Upper lobe of left lung (tissue), 6 donors: ENCODE measurements around the gene STXBP3. TPM values are rescaled to one million over a fixed set of nuclear protein-coding genes. Genes with fewer than 3 reads are reported as not detected.

Experiments
- ATAC-seq, 2 donors: fragments of 200-7000 bp; cut with Tn5 transposase; one replicate each; pipeline ENCODE4 v1.9.1; 2022; ENCODE audit warnings: mild to moderate bottlenecking in 2 of 2, moderate library complexity in 2 of 2; ENCODE audit not compliant: low FRiP score in 2 of 2
- DNase-seq, 2 donors: peaks; one replicate each; pipeline ENCODE4 v3.0.0-alpha.2; 2019 to 2020
- H3K27ac ChIP-seq, 4 donors: fragments of 200-600 bp; sonication (generic); one replicate each; pipeline ENCODE4 v1.5.1; 2016 to 2019
- H3K27me3 ChIP-seq, 4 donors: fragments of 200-600 bp; sonication (generic); one replicate each; pipeline ENCODE4 v1.5.1; 2017 to 2019
- H3K36me3 ChIP-seq, 4 donors: fragments of 200-600 bp; sonication (generic); one replicate each; pipeline ENCODE4 v1.5.1; 2016 to 2019
- H3K4me1 ChIP-seq, 4 donors: fragments of 200-600 bp; sonication (generic); one replicate each; pipeline ENCODE4 v1.5.1; 2018 to 2019
- H3K4me3 ChIP-seq, 4 donors: fragments of 200-600 bp; sonication (generic); one replicate each; pipeline ENCODE4 v1.5.1; 2017 to 2019; ENCODE audit warnings: mild to moderate bottlenecking in 2 of 4, moderate library complexity in 1 of 4
- H3K9me3 ChIP-seq, 4 donors: fragments of 200-600 bp; sonication (generic); one replicate each; pipeline ENCODE4 v1.5.1; 2018 to 2019
- EP300 ChIP-seq, 4 donors: sonication (generic); formaldehyde crosslinking; IDR thresholded peaks; one replicate each; pipeline ENCODE4 v1.5.1; 2017; ENCODE audit warnings: antibody characterized with exemption in 4 of 4, control low read depth in 2 of 4
- POLR2A ChIP-seq, 4 donors: fragments of 450-650 bp; IDR thresholded peaks; one replicate each; pipeline ENCODE4 v1.5.1; 2016 to 2017; ENCODE audit warnings: antibody characterized with exemption in 4 of 4, mild to moderate bottlenecking in 2 of 4
- POLR2AphosphoS5 ChIP-seq, 2 donors: sonication (generic); formaldehyde crosslinking; IDR thresholded peaks; one replicate each; pipeline ENCODE4 v1.5.1; 2017; ENCODE audit warnings: antibody characterized with exemption in 2 of 2
- WGBS, 2 donors: methylation state at CpG; one replicate each; pipeline ENCODE4 v1.1.5; 2017 to 2018; 5-methylcytosine and 5-hydroxymethylcytosine counted together
- total RNA-seq, 6 donors: library from RNA; depleted of rRNA in 4 of 6; stranded (reverse); fragments of >200 nt in 4 of 6; gene quantifications; one replicate each; pipeline versions ENCODE4 v1.1.0 to v1.2.1, GENCODE V29; 2016 to 2021
- TF ChIP-seq, protein P1 (sequence below), 6 experiments: fragments of 450-650 bp in 4 of 6; fragments of 200-600 bp in 2 of 6; sonication (generic) in 2 of 6; IDR thresholded peaks; one replicate each; pipeline ENCODE4 v1.5.1; 2016 to 2019; ENCODE audit warnings: antibody characterized with exemption in 6 of 6
- donor health status: DM: no; HTN: no; CAD: no; lungs with moderate emphysema.
- donor health status: DM: no; HTN: yes; CAD: no; lungs with severe emphysema.

The STXBP3 gene
- total RNA-seq, 6 donors from 2014 or later = 41.8 to 84.1 (median 55.8) TPM

GRCh38 chr1:108826081-108826635 lies 79.7 kb downstream of the STXBP3 start:
- no peak for TF ChIP-seq POLR2AphosphoS5 (IDR thresholded peaks at IDR 0.05)
- no peak for TF ChIP-seq POLR2A (IDR thresholded peaks at IDR 0.05)
- TF ChIP-seq EP300 (IDR thresholded peaks at IDR 0.05) = no peak
- TF ChIP-seq, protein P1, sequence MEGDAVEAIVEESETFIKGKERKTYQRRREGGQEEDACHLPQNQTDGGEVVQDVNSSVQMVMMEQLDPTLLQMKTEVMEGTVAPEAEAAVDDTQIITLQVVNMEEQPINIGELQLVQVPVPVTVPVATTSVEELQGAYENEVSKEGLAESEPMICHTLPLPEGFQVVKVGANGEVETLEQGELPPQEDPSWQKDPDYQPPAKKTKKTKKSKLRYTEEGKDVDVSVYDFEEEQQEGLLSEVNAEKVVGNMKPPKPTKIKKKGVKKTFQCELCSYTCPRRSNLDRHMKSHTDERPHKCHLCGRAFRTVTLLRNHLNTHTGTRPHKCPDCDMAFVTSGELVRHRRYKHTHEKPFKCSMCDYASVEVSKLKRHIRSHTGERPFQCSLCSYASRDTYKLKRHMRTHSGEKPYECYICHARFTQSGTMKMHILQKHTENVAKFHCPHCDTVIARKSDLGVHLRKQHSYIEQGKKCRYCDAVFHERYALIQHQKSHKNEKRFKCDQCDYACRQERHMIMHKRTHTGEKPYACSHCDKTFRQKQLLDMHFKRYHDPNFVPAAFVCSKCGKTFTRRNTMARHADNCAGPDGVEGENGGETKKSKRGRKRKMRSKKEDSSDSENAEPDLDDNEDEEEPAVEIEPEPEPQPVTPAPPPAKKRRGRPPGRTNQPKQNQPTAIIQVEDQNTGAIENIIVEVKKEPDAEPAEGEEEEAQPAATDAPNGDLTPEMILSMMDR (IDR thresholded peaks at IDR 0.05) = no peak
- H3K27ac ChIP-seq = no peak overlapping the region
- H3K9me3 ChIP-seq = no peaks in the 10 kb centered on the region
- DNase-seq (no peak), ATAC-seq (no peak)
- H3K4me3 ChIP-seq = no peak overlapping the region
- 91 to 93% methylated on average over 3 of the region's 3 CpGs for WGBS, 2 donors
- H3K4me1 ChIP-seq = peaks cover 8 to 19% (median 13%) of the 10 kb centered on the region in 4 donors
- H3K36me3 ChIP-seq = no peaks in the 10 kb centered on the region
- no peaks in the 10 kb centered on the region for H3K27me3 ChIP-seq

GRCh38 chr1:108828074-108828961 lies 81.8 kb downstream of the STXBP3 start:
- Histone ChIP-seq H3K4me1 (peaks cover 15 to 19% (median 17%) of the 10 kb centered on the region in 4 donors), H3K9me3 (no peaks in the 10 kb centered on the region), H3K27ac (peak overlapping the region; percentile 57 to 78 (median 76)), H3K27me3 (no peaks in the 10 kb centered on the region), H3K36me3 (no peaks in the 10 kb centered on the region), H3K4me3 (no peak overlapping the region)
- TF ChIP-seq POLR2AphosphoS5 (IDR thresholded peaks at IDR 0.05) (peak; percentile 48 to 77), EP300 (IDR thresholded peaks at IDR 0.05) (peak in 2 of 4 donors; percentile 3 to 47), POLR2A (IDR thresholded peaks at IDR 0.05) (peak in 1 of 4 donors; percentile 20)
- TF ChIP-seq, protein P1 (IDR thresholded peaks at IDR 0.05) = peak; percentile 53 to 80 (median 71)
- peak; percentile 62 to 84 for ATAC-seq
- peak; percentile 74 for DNase-seq
- 32 to 36% methylated on average over 12 of the region's 12 CpGs for WGBS, 2 donors

GRCh38 chr1:108829498-108829916 lies 83.0 kb downstream of the STXBP3 start:
- ATAC-seq (peak in 1 of 2 donors; percentile 16), DNase-seq (peak in 1 of 2 donors; percentile 55)
- 60 to 69% methylated on average over 6 of the region's 6 CpGs for WGBS, 2 donors

DNA sequence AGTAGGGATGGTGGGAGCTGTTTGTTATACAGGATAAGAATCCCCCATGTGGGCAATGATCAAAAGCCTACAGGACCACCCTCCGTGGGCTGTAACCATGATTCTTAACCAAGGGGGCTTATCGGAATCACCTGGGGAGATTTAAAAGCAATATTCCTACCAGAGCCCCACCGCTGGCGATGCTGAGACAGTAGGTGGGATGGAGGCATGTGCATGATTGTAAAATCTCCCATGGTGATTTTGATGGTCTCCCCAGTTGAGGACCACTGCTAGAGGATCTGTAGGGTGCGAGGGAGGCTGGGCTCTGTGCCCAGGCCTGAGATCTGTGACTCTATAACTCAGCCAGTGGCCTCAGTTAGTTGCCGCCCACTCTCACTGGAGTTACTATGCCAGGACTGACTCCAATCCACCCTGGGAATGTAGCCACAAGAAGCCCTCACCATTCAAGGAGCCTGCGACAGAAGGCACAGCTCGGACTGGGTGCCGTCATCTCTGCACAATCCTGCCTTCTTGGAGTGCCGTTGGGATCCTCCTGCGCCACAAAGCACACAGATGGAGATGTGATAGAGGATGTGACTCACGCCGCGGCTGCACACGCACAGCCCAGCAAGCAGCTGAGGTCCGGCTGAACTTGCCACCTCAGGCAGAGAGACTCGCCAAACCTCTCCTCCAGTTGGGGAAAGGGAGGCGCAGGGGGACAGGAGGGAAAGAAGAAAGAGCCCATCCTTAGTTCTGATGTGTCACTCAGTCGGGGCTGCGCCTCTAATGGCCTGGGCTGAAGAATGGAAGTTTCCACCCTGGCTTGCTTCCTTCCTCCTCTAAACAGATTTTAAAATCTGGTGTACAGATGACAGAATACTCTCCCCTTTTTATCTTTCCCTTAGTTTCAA lies 83.9 kb downstream of the STXBP3 start:
- peak; percentile 56 to 75 for DNase-seq
- Histone ChIP-seq H3K4me1 (peaks cover 15 to 19% (median 17%) of the 10 kb centered on the region in 4 donors), H3K36me3 (no peaks in the 10 kb centered on the region), H3K4me3 (peak overlapping the region in 2 of 4 donors; percentile 3 to 6), H3K9me3 (no peaks in the 10 kb centered on the region), H3K27me3 (no peaks in the 10 kb centered on the region), H3K27ac (peak overlapping the region; percentile 71 to 79 (median 76))
- 46 to 67% methylated on average over 19 to 20 of the region's 20 CpGs for WGBS, 2 donors
- TF ChIP-seq, protein P1 (IDR thresholded peaks at IDR 0.05) = no peak
- peak in 1 of 4 donors; percentile 15 for TF ChIP-seq POLR2A (IDR thresholded peaks at IDR 0.05)
- peak; percentile 62 to 67 for TF ChIP-seq POLR2AphosphoS5 (IDR thresholded peaks at IDR 0.05)
- TF ChIP-seq EP300 (IDR thresholded peaks at IDR 0.05) = peak in 1 of 4 donors; percentile 33
- peak; percentile 83 to 90 for ATAC-seq

More at GRCh38 chr1:108829498-108829916, 83.0 kb downstream of the STXBP3 start:
- Histone ChIP-seq H3K4me3 (no peak overlapping the region), H3K27ac (peak overlapping the region; percentile 71 to 79 (median 76)), H3K27me3 (no peaks in the 10 kb centered on the region), H3K4me1 (peaks cover 15 to 19% (median 17%) of the 10 kb centered on the region in 4 donors), H3K9me3 (no peaks in the 10 kb centered on the region), H3K36me3 (no peaks in the 10 kb centered on the region)
- no peak for TF ChIP-seq EP300 (IDR thresholded peaks at IDR 0.05)
- TF ChIP-seq, protein P1 (IDR thresholded peaks at IDR 0.05) = no peak
- TF ChIP-seq POLR2AphosphoS5 (IDR thresholded peaks at IDR 0.05) = no peak
- no peak for TF ChIP-seq POLR2A (IDR thresholded peaks at IDR 0.05)
